MM.1S (cell line): ENCODE measurements around the gene POLR3A.
"Not testable (repeated sequence)": the region's sequence is repeated elsewhere in the genome, so short reads cannot be mapped to it uniquely, and the experiment has no call there.

Source experiments
- DNase-seq: peaks from one replicate; pipeline ENCODE4 v3.0.0-alpha.2; 2015
- H2AFZ ChIP-seq: fragments of 300-600 bp; sonication (generic); 2 replicates; pipeline ENCODE4 v1.6.0; 2016; ENCODE audit warnings: antibody characterized with exemption, low read length
- H3F3A ChIP-seq: fragments of 300-600 bp; sonication (generic); 2 replicates; pipeline ENCODE4 v1.6.1; 2016; ENCODE audit warnings: mild to moderate bottlenecking, antibody characterized with exemption, low read length, moderate library complexity, mixed read lengths; ENCODE audit not compliant: insufficient read depth
- H3K27ac ChIP-seq: fragments of 300-600 bp; sonication (generic); 2 replicates; pipeline ENCODE4 v1.5.1; 2016; ENCODE audit warnings: mild to moderate bottlenecking, low read length
- H3K27me3 ChIP-seq: fragments of 300-600 bp; sonication (generic); replicated peaks from 2 replicates; pipeline ENCODE4 v1.6.0; 2016; ENCODE audit warnings: low read length; ENCODE audit not compliant: insufficient read depth
- H3K36me3 ChIP-seq: fragments of 300-600 bp; sonication (generic); replicated peaks from 2 replicates; pipeline ENCODE4 v1.6.1; 2016; ENCODE audit warnings: mild to moderate bottlenecking, low read length, mixed read lengths; ENCODE audit not compliant: insufficient read depth
- H3K4me1 ChIP-seq: fragments of 300-600 bp; sonication (generic); 2 replicates; pipeline ENCODE4 v1.6.1; 2016; ENCODE audit warnings: low read length, mixed read lengths
- H3K4me2 ChIP-seq: fragments of 300-600 bp; sonication (generic); 2 replicates; pipeline ENCODE4 v1.6.0; 2016; ENCODE audit warnings: low read depth, low read length
- H3K4me3 ChIP-seq: fragments of 300-600 bp; sonication (generic); 2 replicates; pipeline ENCODE4 v1.5.1; 2016; ENCODE audit warnings: low read length, mixed read lengths
- H3K79me2 ChIP-seq: fragments of 300-600 bp; sonication (generic); 2 replicates; pipeline ENCODE4 v1.6.1; 2016; ENCODE audit warnings: mixed run types, low read length, mixed read lengths
- H3K9ac ChIP-seq: fragments of 300-600 bp; sonication (generic); 2 replicates; pipeline ENCODE4 v1.6.1; 2016; ENCODE audit warnings: low read length, mixed read lengths
- H3K9me2 ChIP-seq: fragments of 300-600 bp; sonication (generic); replicated peaks from 2 replicates; pipeline ENCODE4 v1.6.1; 2016; ENCODE audit warnings: mild to moderate bottlenecking, low read length, mixed read lengths; ENCODE audit not compliant: insufficient read depth
- H3K9me3 ChIP-seq: fragments of 300-600 bp; sonication (generic); replicated peaks from 2 replicates; pipeline ENCODE4 v1.6.1; 2016; ENCODE audit warnings: mild to moderate bottlenecking, low read length, mixed read lengths; ENCODE audit not compliant: insufficient read depth
- H4K20me1 ChIP-seq: fragments of 300-600 bp; sonication (generic); 2 replicates; pipeline ENCODE4 v1.6.1; 2016; ENCODE audit warnings: mild to moderate bottlenecking, low read length, moderate library complexity, mixed read lengths; ENCODE audit not compliant: insufficient read depth
- CTCF ChIP-seq: fragments of 300-600 bp; sonication (generic); IDR thresholded peaks from 2 replicates; pipeline ENCODE4 v1.5.1; 2016; ENCODE audit warnings: antibody characterized with exemption, low read length, mixed read lengths
- EZH2 ChIP-seq: fragments of 300-600 bp; sonication (generic); optimal IDR thresholded peaks from 2 replicates; pipeline ENCODE3; 2017; ENCODE audit warnings: low read depth, mild to moderate bottlenecking, antibody characterized with exemption, low read length, mixed read lengths
- EZH2phosphoT487 ChIP-seq: fragments of 300-600 bp; sonication (generic); IDR thresholded peaks from 2 replicates; pipeline ENCODE4 v1.6.1; 2018; ENCODE audit warnings: antibody characterized with exemption, low read length

The POLR3A gene

GRCh38 chr10:78000206-78000605 lies 29.1 kb downstream of the POLR3A start:
- Histone ChIP-seq H3K9ac (no peak overlapping the region), H2AFZ (no peak overlapping the region), H3K27me3 (no peaks in the 10 kb centered on the region), H3K4me1 (no peaks in the 10 kb centered on the region), H3K9me3 (no peaks in the 10 kb centered on the region), H3K36me3 (no peaks in the 10 kb centered on the region), H3F3A (no peaks in the 10 kb centered on the region), H3K79me2 (no peaks in the 10 kb centered on the region), H3K27ac (no peak overlapping the region), H3K9me2 (no peaks in the 10 kb centered on the region), H4K20me1 (no peaks in the 10 kb centered on the region), H3K4me2 (no peak overlapping the region), H3K4me3 (no peak overlapping the region)
- no peak for DNase-seq
- TF ChIP-seq CTCF: no peak
- no peak for TF ChIP-seq EZH2phosphoT487
- TF ChIP-seq EZH2: no peak

GRCh38 chr10:77998780-77999179 lies 30.5 kb downstream of the POLR3A start:
- not testable (repeated sequence) for H3K36me3 ChIP-seq, H4K20me1 ChIP-seq, H3K79me2 ChIP-seq, H3K4me2 ChIP-seq, H3F3A ChIP-seq, H3K27me3 ChIP-seq, DNase-seq, H3K9me2 ChIP-seq, H3K9me3 ChIP-seq, H3K27ac ChIP-seq, H2AFZ ChIP-seq, H3K9ac ChIP-seq, H3K4me3 ChIP-seq, H3K4me1 ChIP-seq

- no peaks in the 10 kb centered on the region for H3K79me2 ChIP-seq
- H4K20me1 ChIP-seq: no peaks in the 10 kb centered on the region
- H3K36me3 ChIP-seq: peaks cover 5% of the 10 kb centered on the region; the same call in 1 of the 2 replicates
- no peak for TF ChIP-seq CTCF
- no peak for TF ChIP-seq EZH2phosphoT487
- no peak for TF ChIP-seq EZH2
- no peaks in the 10 kb centered on the region for H3K27me3 ChIP-seq
- H3K4me2 ChIP-seq: no peak overlapping the region
- no peaks in the 10 kb centered on the region for H3K9me3 ChIP-seq
- H3K9ac ChIP-seq: no peak overlapping the region
- no peak for DNase-seq
- no peak overlapping the region for H3K27ac ChIP-seq
- H3K4me3 ChIP-seq: no peak overlapping the region
- no peaks in the 10 kb centered on the region for H3K4me1 ChIP-seq
- H3K9me2 ChIP-seq: no peaks in the 10 kb centered on the region
- H2AFZ ChIP-seq: no peak overlapping the region
- H3F3A ChIP-seq: no peaks in the 10 kb centered on the region
These were observed 35.7 kb downstream of the POLR3A start for GRCh38 chr10:77993620-77994019.

GRCh38 chr10:77989081-77989724 lies 40.1 kb downstream of the POLR3A start:
- Histone ChIP-seq H3F3A (no peaks in the 10 kb centered on the region), H3K27ac (no peak overlapping the region), H3K4me3 (no peak overlapping the region), H3K9ac (no peak overlapping the region), H3K9me3 (no peaks in the 10 kb centered on the region), H3K79me2 (no peaks in the 10 kb centered on the region), H3K4me2 (no peak overlapping the region), H3K27me3 (no peaks in the 10 kb centered on the region), H2AFZ (no peak overlapping the region), H3K36me3 (peaks cover 5% of the 10 kb centered on the region; the same call in 1 of the 2 replicates), H3K9me2 (no peaks in the 10 kb centered on the region), H3K4me1 (no peaks in the 10 kb centered on the region), H4K20me1 (no peaks in the 10 kb centered on the region)
- no peak for DNase-seq
- no peak for TF ChIP-seq EZH2phosphoT487
- no peak for TF ChIP-seq CTCF
- no peak for TF ChIP-seq EZH2
